Muscle of back (tissue), 11 donors: ENCODE results near the gene UFSP1. TPM values are rescaled to one million over a fixed set of nuclear protein-coding genes. Genes with fewer than 3 reads are reported as not detected.
A peak's percentile ranks its signal among the peaks of the same experiment; 100 is the strongest.

Experiments used
- DNase-seq, 3 donors: peaks; one replicate each; pipeline versions ENCODE4 v3.0.0 to v3.0.0-alpha.2; 2013
- polyA plus RNA-seq, 10 donors: library from polyadenylated mRNA; unstranded; fragments of 120-200 nt; gene quantifications; one replicate each; pipeline ENCODE4 v1.2.1, GENCODE V29; 2013; ENCODE audit not compliant: insufficient read length in 10 of 10

UFSP1 gene
- polyA plus RNA-seq, 10 donors: 1.2 to 3.1 (median 2.4) TPM

DNA sequence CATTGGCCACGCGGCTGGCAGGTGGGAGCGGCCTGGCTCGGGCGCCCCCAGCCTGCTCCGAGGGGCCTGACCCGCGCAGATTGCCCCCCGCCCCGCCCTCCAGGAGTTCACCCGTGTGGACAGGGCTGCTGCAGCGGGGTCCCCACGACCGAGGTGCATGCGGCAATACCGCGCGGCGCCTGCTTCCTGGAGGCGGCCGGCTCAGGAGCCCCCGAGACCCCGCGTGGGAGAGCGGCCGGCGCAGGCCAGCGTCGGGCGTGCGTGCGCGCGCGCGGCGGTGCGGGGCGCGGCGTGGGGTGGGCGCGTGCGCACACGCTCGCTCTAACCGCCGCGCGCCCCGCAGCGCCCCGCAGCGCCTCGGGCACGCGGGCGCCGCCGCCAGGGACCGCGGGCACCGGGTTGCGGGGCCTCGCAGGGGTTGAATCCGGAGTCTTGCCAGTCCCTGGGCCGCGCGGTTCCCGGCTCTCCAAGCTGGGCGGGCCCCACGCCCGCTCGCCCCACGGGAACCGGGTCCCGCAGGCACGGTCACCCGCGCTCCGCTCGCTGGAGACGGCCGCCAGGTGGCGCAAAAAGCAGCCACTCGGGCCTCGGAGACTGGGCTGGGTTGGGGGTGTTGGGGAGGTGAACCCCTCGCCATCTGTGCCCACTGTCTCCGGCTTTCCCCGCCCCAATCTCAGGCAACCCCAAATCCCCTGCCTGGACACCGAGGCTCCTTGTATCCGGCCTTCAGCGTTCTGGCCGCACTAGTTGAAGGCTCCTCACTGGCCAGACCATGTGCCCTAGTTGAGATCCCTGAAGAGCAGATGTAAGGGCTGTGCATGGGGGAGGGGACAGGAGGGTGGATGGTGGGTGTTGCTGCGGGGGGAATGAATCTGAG is 7.5 kb upstream of the UFSP1 start:
- DNase-seq: peak in 1 of 3 donors; percentile 67

DNA sequence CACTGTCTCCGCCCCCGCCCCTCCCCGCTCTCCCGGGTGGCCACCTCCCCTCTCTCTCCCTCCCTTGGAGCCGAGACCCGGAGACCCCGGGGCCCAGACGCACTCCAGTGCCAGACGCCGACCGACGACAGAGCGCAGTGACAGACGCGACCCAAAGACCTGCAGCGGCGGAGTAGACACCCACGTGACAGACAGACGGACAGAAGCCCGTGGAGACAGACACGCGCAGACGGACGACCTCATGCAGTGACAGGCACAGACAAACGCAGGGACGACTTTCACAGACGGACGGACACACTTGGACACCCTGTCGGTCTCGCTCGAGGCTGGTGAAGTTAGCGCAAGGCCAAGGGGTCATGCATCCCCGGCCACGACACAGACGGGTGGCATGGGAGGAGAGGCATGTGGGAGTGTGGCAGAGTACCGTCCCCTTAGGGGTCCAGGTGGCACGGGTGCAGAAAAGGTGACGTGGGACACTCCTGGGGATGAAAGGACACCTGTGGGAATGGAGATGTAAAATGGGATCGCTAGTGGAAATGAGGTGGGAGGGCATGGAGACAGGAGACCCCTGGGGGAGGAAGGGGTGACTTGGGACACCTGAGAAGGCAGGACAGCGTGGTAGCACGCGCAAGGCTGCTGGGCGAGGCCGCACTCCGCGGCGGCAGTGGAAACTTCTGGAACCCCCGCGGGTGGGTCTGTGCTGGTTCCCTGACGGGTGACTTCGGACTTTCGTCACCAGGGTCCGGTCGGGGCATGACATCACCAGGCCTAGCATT is 6.6 kb upstream of the UFSP1 start:
- DNase-seq: peak in 1 of 3 donors; percentile 65

DNA sequence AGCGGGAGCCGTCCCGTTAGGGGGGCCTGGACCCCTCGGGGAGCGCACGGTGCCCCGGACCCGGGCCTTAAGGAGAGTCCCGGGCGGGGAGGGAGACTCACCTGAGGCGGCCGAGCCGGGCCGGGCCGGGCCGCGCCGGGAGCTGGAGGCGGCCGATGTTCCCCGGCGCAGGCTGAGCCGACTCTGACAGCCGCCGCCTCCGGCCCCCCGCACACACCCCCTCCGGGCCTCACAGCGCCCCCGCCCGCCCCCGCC is 6.1 kb upstream of the UFSP1 start, which contains the start of gene ACHE:
Gene ACHE, minus strand, starts transcription at position 188 of the 255 bp plus-strand sequence. CDS start 1,656 bp downstream, outside the sequence.
- no peak for DNase-seq

DNA sequence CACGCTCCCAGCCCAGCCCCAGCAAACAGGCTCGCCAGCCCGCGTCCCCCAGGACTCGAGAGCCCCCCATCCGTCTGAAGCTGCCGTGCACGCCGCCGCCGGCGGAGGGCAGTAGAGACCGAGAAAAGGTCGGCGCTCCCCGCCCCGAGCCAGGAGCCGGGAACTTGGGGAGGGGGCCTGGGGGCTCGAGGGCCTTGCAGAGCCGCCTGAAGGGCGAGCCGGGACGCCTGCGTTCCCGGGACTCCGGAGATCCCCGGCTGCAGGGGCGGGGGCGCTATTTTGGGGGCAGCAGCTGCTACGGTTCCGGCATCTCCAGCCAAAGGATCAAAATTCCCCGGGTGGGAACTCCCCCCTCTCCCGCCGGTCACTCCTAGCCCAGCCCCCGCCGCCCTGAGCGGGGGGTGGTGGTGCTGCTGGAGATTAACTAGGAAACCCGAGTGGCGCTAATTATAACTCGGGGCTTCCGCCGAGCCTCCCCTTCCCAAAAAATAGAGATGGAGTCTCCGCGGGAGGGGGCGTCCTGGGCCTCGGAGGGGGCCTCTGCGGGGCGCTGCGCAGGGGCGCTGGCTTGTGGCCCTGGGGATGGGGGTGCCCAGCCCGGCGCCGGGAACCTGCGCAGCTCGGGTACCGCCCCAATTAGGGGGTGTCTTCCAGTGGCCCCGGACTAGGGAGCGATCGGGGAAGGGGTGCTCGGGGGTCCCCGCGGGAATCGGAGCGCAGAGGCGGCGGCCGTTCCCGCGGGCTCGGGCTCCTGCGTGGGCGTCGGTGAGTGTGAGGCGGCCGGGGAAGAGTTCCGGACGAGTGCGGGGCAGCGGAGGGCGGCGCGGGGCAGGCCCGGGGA is 5.6 kb upstream of the UFSP1 start:
- DNase-seq: peak; percentile 71 to 79 (median 74)

DNA sequence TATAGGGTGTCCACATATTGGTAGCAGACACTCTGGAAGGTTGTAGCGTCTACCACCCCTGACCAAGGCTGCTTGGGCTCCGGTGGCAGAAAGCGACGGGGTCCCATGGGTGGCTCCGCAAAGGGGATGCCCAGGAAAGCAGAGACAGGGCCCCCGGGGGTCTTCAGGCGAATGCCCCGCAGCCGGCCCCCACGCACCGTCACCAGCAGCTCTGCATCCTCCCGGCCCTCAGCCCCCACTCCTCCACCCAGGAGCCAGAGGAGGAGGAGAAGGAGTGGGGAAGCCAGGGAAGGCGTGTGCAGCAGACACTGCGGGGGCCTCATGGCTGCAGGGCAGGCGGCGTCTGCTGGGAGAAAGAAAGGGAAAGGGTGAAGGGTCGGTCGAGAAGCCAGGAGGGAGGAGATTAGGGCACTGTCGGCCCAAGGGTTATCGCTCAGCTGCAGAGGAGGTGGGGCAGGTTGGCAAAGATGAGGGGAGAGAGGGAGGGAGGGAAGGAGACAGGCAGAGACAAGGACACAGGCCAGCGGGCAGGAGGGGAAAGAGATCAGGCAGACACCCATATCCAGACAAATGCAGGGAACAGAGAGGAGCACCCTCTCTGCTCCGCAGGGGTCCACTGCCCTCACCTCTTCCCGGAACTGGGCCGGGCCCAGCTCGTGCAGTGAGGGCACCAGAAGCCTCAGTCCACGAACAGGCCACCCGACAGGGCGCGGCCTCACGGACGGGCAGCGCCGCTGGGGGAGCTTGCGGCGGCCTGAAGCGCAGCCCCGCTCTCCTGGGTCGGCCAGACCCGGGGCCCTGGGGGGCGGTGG is 4.6 kb upstream of the UFSP1 start:
- peak in 1 of 3 donors; percentile 67 for DNase-seq

DNA sequence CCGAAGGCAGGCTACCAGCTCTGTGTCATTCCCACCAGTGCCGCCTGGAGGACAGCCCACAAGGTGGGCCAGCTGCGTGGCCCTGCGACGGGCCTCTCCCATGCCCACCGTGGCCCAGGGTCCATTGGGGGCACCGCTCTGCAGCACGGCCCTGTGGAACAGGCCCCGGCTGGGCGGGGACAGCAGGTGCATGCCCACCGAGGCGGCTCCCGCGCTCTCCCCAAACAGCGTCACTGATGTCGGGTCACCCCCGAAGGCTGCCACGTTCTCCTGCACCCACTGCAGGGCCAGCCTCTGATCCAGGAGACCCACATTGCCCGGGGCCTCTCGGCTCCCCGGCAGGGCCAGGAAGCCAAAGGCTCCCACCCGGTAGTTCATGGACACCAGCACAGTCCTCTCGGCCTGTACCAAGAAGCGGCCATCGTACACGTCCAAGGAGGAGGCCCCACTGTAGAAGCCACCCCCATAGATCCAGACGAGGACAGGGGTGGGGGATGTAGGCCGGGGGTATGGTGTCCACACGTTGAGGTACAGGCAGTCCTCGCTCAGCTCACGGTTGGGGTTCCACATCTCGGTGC is 3.9 kb upstream of the UFSP1 start:
- DNase-seq: no peak

DNA sequence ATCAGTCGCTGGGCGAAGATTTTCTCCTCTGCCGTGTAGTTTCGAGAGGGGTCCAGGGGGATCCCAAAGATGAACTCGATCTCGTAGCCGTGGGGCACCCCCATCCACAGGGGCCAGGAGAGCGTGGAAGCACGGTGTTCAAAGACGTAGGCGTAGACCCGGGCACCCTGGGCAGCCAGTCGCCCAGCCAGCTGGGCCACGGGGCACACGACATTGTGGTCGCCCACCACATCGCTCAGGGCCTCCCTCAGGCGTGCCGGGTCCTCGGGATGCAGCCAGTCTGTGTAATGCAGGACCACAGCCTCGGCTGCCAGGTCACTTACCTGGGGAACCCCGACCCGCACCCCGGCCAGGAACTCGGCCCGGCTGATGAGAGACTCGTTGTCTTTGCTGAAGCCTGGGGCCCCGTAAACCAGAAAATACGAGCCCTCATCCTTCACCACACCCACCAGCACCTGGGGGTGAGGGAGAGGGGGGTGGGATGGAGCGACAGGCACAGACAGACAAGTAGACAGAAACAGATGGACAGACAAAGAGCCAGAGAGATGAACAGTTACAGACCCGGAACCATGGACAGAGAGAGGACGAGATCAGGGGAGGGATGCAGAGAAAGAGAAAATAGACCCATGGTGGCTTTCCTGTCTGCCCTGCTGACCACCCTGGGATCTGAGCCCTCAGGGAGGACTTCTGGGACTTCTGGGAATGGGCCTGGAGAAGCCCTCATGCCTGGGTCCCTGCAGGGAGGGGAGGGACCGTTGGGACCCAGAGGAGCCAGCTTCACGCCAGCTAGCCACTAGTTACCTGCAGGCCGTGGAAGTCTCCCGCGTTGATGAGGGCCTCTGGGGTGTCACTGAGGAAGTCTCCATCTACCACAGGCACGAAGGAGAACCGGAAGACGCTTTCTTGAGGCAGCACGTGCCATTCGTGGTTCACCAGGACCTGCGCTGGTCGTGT is 3.1 kb upstream of the UFSP1 start:
- DNase-seq: no peak

DNA sequence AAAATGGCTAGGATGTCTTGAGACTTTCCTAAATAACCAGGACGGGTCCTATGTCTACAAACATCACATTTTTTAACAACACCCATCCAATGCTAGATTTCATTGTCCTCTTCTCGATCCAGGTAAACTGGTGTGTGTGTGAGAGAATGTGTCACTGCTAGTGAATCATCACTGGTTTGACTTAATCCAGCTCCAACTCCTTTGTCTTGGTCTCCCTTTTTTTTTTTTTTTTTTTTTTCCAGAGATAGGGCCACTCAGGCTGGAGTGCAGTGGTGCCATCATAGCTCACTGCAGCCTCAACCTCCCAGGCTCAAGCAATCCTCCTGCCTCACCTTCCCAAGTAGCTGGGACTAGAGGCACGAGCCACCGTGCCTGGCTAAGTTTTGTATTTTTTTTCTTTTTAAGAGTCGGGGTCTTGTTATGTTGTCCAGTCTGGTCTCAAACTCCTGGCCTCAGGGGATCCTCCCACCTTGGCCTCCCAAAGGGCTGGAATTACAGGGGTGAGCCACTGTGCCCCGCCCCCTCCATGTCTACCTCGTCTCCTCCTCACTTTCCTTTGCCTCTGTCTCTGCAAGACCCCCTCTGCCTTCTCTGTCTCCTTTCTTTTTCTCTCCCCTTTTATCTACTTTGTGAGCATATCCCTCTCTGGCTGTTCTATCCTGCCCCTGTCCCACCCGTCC is 2.2 kb upstream of the UFSP1 start:
- no peak for DNase-seq

DNA sequence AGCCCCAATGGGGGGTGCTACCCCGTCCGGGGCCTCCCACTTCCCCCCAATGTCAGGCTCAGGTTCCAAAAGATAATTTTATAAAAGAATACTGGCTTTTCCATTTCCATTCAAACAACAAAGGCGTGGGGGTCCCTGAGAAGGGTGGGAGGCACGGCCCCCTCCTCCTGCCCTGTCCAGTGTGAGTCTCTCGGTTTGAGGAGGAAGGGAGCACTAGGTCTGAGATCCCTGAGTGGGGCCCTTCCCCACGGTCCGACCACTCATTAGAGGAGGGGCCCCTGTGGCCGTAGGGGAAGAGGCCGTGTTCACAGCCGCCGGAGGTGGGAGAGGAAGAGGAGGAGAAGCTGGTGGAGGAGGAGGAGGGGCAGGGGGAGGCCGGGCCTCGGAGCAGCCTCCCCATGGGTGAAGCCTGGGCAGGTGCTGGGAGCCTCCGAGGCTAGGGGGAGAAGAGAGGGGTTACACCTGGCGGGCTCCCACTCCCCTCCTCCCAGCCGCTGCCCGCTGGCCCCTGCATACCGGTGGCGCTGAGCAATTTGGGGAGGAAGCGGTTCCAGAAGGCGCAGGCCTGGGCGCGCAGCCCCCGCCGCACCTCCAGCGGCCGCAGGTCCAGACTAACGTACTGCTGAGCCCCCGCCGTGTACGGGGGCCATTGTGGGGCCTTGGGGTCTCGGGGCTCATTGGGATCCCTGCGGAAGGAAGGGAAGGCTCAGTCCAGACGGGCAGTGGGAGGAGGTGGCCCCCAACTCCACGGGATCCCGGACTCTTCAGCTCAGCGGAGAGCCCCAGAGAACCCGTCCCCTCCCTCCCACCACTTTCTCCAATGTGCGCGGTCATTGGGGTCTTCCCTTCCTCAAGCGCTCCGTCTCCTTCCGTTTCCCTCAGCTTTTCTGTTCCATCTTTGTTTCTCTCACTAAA is 1.4 kb upstream of the UFSP1 start:
- peak in 1 of 3 donors; percentile 84 for DNase-seq

DNA sequence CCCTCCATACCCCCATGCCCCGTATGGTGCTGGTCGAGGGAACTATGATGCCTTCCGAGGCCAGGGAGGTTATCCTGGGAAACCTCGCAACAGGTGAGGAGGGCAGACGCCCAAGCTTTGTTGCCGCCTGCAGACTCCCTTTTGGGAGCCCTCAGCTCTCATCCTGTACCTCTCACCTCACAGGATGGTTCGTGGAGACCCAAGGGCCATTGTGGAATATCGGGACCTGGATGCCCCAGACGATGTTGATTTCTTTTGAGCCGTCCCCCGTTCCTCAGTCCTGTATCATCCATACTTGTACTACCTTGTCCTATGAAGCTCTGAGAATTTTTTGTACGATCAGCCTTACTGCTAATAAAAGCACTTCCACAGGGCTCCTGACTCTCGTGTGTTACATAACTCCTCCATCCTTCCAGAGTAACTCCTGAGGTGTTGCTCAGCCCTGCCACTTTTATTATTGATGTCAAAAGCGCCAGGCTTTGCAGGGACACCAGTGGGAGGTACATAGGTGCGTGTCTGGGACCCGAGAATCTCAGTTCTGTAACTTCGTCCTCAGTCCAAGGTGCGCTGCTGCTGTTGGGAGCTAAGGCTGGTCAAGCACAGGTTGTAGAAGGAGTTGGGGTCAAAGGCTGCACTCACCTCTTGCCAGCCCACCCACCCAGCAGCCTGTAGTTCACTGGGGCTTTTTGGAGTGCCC is 1.1 kb downstream of the UFSP1 start:
- peak in 1 of 3 donors; percentile 36 for DNase-seq

DNA sequence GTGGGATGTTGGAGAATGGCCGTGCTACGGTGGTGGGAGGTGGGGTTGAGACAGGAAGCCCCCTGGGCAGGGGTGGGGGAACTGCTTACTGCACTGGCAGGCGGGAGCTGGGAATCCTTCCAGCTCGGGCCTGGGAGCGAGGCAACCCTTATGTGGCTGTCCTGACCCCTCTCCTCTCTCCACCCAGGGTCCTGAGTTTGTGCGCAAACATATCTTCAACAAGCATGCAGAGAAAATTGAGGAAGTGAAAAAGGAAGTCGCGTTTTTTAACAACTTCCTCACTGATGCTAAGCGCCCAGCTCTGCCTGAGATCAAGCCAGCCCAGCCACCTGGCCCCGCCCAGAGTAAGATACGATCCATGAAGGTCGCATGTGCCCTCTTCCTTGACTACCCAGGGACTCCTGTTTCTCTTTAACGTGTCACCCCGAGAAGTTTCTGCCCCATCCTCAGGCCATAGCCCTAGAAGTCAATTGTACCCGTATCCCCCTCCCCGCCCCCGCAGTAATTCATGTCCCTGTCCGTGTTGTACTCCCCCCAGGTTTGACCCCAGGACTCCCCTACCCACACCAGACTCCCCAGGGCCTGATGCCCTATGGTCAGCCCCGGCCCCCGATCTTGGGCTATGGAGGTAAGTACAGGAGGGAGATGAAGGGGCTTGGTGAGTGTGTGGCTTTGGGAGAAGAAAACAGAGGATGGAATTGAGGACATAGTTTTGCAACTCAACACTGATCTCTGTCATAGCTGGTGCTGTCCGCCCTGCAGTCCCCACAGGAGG is 1.8 kb downstream of the UFSP1 start:
- peak in 1 of 3 donors; percentile 41 for DNase-seq

DNA sequence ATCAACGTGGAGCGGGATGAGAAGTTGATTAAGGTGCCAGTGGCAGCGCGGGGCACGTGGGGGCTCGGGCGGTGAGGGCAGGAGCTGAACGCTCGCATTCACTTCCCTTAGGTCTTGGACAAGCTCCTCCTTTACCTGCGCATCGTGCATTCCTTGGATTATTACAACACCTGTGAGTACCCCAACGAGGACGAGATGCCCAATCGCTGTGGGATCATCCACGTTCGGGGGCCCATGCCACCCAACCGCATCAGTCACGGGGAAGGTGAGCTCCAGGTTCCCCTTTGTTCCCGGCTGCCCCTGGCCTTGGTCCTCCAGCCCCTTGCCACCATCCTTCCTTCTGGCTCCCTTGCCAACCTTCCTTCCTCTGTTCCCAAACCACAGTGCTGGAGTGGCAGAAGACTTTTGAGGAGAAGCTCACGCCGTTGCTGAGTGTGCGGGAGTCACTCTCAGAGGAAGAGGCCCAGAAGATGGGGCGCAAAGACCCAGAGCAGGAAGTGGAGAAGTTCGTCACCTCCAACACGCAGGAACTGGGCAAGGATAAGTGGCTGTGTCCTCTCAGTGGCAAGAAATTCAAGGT is 2.5 kb downstream of the UFSP1 start:
- DNase-seq: peak in 1 of 3 donors; percentile 5

DNA sequence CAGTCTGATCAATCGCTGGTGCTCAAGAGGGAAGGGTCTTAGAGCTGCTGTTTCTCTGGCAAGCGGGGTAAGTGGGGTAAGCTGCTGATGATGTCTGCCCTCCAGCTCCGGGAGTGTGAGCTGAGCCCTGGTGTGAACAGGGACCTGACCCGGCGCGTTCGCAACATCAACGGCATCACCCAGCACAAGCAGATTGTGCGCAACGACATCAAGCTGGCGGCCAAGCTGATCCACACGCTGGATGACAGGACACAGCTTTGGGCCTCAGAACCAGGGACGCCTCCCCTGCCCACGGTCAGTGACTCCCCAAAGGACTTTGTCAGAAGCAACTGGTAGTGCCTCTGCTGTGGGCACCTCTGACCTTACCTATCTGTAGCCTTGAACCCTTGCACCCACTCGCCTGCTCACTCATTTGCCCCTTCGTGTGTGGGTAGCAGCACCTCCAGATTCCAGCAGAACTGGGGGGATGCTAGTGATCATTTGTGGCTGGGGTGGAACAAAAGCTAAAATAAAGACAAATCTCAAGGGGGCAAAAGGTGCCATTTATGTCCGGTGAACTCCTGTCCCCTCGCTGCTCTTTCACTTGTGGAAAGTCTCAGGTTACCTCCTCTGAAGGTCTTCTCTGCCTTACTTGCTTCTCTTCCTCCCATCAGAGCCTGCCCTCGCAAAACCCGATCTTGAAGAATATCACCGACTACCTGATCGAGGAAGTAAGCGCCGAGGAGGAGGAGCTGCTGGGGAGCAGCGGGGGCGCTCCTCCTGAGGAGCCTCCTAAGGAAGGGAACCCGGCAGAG is 3.2 kb downstream of the UFSP1 start:
- DNase-seq: no peak

DNA sequence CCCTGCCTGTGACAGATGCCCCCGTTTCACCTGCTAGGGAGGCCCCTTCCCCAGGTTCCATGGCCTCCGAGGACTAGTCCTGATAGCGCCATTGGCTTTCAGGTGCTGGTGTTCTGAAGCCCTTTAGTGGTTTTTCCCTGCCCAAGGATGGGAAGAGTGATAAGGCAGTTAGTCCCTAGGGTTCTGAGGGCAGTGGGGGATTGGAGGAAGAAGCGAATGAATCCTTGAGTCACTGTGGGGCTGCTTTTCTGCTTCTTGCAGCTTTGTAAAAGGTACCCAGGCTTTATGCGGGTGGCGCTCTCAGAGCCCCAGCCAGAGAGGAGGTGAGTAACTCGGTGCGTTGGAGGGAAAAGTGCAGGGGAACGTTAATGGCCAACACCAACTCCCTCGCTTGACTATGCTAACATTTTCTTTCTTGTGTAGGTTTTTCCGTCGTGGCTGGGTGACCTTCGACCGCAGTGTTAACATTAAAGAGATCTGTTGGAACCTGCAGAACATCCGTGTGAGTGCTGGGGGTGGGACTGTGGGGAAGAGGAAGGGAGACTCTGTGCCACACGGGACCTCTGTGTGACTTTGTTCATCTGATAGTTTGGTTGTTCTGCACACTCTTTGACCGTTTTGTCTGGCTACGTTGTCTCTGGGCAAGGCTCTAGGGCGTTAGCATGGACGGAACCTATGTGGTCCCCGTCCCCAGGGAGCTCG is 3.9 kb downstream of the UFSP1 start:
- peak in 1 of 3 donors; percentile 5 for DNase-seq
